HepG2 (cell line): ENCODE data around the gene COL9A3. TPM values are rescaled to one million over a fixed set of nuclear protein-coding genes. Genes with fewer than 3 reads are reported as not detected.
A peak's percentile ranks its signal among the peaks of the same experiment; 100 is the strongest.

ENCODE experiments used
- AGO2 ChIP-seq: fragments of 200-400 bp; formaldehyde crosslinking; optimal IDR thresholded peaks from 2 replicates; pipeline ENCODE3; 2017; ENCODE audit warnings: mild to moderate bottlenecking, low read depth, low read length, moderate library complexity
- ARID4A ChIP-seq: sonication (generic); formaldehyde crosslinking; IDR thresholded peaks from 2 replicates; pipeline ENCODE4 v1.5.0; 2020; ENCODE audit warnings: mild to moderate bottlenecking, missing genetic modification reagents, borderline replicate concordance
- CEBPB ChIP-seq: IDR thresholded peaks from 2 replicates; pipeline ENCODE4 v1.6.1; 2011; ENCODE audit warnings: low read depth, low read length, improper control_type of control experiment, borderline replicate concordance
- HIVEP1 ChIP-seq: sonication (generic); formaldehyde crosslinking; IDR thresholded peaks from 2 replicates; pipeline ENCODE4 v1.4.0; 2020; ENCODE audit warnings: mild to moderate bottlenecking, missing genetic modification reagents
- HOXA7 ChIP-seq: sonication (generic); formaldehyde crosslinking; IDR thresholded peaks from 2 replicates; pipeline ENCODE4 v1.8.1; 2022; ENCODE audit warnings: mild to moderate bottlenecking, missing genetic modification reagents, moderate library complexity
- MAFF ChIP-seq: IDR thresholded peaks from 2 replicates; pipeline ENCODE4 v1.6.1; 2011; ENCODE audit warnings: low read depth, low read length, improper control_type of control experiment
- ZNF160 ChIP-seq: sonication (generic); formaldehyde crosslinking; IDR thresholded peaks from 2 replicates; pipeline ENCODE4 v1.8.0; 2022; ENCODE audit warnings: mild to moderate bottlenecking, inconsistent platforms, missing genetic modification reagents
- ZNF326 ChIP-seq: sonication (generic); formaldehyde crosslinking; IDR thresholded peaks from 2 replicates; pipeline ENCODE4 v1.4.0; 2020; ENCODE audit warnings: missing genetic modification reagents, borderline replicate concordance
- ZNF552 ChIP-seq: sonication (generic); formaldehyde crosslinking; IDR thresholded peaks from 2 replicates; pipeline ENCODE4 v1.9.0; 2022; ENCODE audit warnings: missing genetic modification reagents, mild to moderate bottlenecking, borderline replicate concordance
- ZNF660 ChIP-seq: sonication (generic); formaldehyde crosslinking; IDR thresholded peaks from 2 replicates; pipeline ENCODE4 v1.5.1; 2020; ENCODE audit warnings: mild to moderate bottlenecking, low read depth, missing genetic modification reagents, borderline replicate concordance
- polyA plus RNA-seq, 8 experiments: library from polyadenylated mRNA; depleted of rRNA in 3 of 8; stranded (reverse) in 7 of 8; unstranded in 1 of 8; fragments of >200 nt; fragmentation: Illumina TruSeq in 4 of 8; extraction: Trizol in 4 of 8; gene quantifications; 2 replicates each; pipeline versions ENCODE4 v1.2.1 to v1.2.3, GENCODE V29; 2011 to 2016; ENCODE audit warnings: low read depth in 4 of 8, missing spikeins in 1 of 8, mixed read lengths in 1 of 8; ENCODE audit not compliant: insufficient read depth in 1 of 8
- total RNA-seq, 5 experiments: library from RNA; depleted of rRNA; stranded (reverse); fragments of >200 nt; fragmentation: Illumina TruSeq; extraction: Trizol; gene quantifications; 2 replicates each; pipeline ENCODE4 v1.2.3, GENCODE V29; 2016; ENCODE audit warnings: low read depth in 1 of 5
- TF ChIP-seq, protein P1 (sequence below): fragments of 450-650 bp; IDR thresholded peaks from 2 replicates; pipeline ENCODE4 v1.6.1; 2016
- TF ChIP-seq, protein P2 (sequence below): IDR thresholded peaks from 2 replicates; pipeline ENCODE4 v1.6.1; 2012; ENCODE audit warnings: low read length, improper control_type of control experiment
- TF ChIP-seq, protein P3 (sequence below): sonication (generic); formaldehyde crosslinking; IDR thresholded peaks from 2 replicates; pipeline ENCODE4 v1.4.0; 2020; ENCODE audit warnings: missing genetic modification reagents, borderline replicate concordance

Gene COL9A3
- total and polyA plus RNA-seq, 2 of the 13 experiments (the other 11 are each of a cell fraction or from before 2014, with no cell fraction given), result 155 to 204 TPM

- TF ChIP-seq, protein P1, sequence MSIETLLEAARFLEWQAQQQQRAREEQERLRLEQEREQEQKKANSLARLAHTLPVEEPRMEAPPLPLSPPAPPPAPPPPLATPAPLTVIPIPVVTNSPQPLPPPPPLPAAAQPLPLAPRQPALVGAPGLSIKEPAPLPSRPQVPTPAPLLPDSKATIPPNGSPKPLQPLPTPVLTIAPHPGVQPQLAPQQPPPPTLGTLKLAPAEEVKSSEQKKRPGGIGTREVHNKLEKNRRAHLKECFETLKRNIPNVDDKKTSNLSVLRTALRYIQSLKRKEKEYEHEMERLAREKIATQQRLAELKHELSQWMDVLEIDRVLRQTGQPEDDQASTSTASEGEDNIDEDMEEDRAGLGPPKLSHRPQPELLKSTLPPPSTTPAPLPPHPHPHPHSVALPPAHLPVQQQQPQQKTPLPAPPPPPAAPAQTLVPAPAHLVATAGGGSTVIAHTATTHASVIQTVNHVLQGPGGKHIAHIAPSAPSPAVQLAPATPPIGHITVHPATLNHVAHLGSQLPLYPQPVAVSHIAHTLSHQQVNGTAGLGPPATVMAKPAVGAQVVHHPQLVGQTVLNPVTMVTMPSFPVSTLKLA, result no peak
- TF ChIP-seq AGO2 (no peak), ARID4A (no peak; the same call in 1 of the 2 replicates), ZNF160 (CRISPR knock-in tag) (no peak), ZNF326 (no peak), ZNF552 (CRISPR knock-in tag) (peak; percentile 76), CEBPB (no peak), HOXA7 (no peak), MAFF (no peak), ZNF660 (CRISPR knock-in tag) (no peak), HIVEP1 (CRISPR knock-in tag) (0 out of 2 replicates have a peak, but pooled peaks have one; percentile 38)
- TF ChIP-seq, protein P2, sequence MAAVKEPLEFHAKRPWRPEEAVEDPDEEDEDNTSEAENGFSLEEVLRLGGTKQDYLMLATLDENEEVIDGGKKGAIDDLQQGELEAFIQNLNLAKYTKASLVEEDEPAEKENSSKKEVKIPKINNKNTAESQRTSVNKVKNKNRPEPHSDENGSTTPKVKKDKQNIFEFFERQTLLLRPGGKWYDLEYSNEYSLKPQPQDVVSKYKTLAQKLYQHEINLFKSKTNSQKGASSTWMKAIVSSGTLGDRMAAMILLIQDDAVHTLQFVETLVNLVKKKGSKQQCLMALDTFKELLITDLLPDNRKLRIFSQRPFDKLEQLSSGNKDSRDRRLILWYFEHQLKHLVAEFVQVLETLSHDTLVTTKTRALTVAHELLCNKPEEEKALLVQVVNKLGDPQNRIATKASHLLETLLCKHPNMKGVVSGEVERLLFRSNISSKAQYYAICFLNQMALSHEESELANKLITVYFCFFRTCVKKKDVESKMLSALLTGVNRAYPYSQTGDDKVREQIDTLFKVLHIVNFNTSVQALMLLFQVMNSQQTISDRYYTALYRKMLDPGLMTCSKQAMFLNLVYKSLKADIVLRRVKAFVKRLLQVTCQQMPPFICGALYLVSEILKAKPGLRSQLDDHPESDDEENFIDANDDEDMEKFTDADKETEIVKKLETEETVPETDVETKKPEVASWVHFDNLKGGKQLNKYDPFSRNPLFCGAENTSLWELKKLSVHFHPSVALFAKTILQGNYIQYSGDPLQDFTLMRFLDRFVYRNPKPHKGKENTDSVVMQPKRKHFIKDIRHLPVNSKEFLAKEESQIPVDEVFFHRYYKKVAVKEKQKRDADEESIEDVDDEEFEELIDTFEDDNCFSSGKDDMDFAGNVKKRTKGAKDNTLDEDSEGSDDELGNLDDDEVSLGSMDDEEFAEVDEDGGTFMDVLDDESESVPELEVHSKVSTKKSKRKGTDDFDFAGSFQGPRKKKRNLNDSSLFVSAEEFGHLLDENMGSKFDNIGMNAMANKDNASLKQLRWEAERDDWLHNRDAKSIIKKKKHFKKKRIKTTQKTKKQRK, result no peak
- TF ChIP-seq, protein P3, sequence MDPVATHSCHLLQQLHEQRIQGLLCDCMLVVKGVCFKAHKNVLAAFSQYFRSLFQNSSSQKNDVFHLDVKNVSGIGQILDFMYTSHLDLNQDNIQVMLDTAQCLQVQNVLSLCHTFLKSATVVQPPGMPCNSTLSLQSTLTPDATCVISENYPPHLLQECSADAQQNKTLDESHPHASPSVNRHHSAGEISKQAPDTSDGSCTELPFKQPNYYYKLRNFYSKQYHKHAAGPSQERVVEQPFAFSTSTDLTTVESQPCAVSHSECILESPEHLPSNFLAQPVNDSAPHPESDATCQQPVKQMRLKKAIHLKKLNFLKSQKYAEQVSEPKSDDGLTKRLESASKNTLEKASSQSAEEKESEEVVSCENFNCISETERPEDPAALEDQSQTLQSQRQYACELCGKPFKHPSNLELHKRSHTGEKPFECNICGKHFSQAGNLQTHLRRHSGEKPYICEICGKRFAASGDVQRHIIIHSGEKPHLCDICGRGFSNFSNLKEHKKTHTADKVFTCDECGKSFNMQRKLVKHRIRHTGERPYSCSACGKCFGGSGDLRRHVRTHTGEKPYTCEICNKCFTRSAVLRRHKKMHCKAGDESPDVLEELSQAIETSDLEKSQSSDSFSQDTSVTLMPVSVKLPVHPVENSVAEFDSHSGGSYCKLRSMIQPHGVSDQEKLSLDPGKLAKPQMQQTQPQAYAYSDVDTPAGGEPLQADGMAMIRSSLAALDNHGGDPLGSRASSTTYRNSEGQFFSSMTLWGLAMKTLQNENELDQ (CRISPR knock-in tag), result no peak
Observed at GRCh38 chr20:62791301-62792181, 25.3 kb upstream of the COL9A3 start (continued).
